ENCODE results near the gene PBX4. TPM values are rescaled to one million over a fixed set of nuclear protein-coding genes. Genes with fewer than 3 reads are reported as not detected.

PBX4 gene
- total and polyA plus RNA-seq, 7 donors = 0.49 to 6.1 (median 1.9) TPM; not detected in 3

DNA sequence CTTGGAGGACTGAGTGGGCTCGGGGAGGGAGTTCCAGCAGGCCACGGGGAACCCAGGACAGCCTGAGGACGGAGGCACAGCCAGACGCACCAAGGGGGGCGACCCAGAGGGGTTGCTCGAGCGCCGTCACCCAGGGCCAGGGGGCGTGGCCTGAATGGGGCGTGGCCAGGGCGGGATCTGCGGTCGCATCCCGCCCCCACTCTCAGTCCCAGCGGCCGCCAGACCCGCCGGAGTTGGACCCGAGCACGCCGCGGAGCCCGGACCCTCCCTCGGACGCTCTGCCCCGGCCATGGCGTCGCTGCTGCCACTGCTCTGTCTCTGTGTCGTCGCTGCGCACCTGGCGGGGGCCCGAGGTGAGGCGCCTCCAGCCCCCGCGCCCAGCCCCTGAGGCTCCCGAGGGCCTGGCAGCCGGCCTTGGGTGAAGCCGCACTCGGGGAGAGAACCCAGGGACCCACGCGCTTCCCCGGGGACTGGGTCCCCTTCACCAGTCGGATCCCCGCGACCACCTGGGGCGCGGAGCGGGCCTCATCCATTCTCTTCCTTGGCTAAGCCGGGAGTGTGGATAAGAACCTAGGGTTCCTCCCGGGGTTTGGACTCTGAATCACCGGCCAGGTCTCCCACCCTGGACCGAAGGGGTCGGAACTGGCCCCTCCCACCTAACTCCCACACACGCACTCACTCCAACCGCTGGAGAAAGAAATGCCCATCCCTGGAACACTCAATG, 80.3 kb downstream of the PBX4 start, which contains the start of gene CILP2:
Gene CILP2 (plus strand): TSS at position 205 of the 724 bp plus-strand sequence. CDS start 85 bp downstream, at position 290.
- Histone ChIP-seq H3K27ac (no peak within 1 kb of the TSS), H3K4me3 (peak within 1 kb of the TSS in 3 of 4 donors; percentile 1 to 37 (median 32)), H3K36me3 (no peaks in the 10 kb centered on the region), H3K4me1 (peaks cover 0 to 40% (median 36%) of the 10 kb centered on the region in 4 donors), H3K9me3 (no peaks in the 10 kb centered on the region), H3K27me3 (peaks cover 42 to 61% (median 60%) of the 10 kb centered on the region in 3 donors)
- WGBS, 2 donors = 3 to 5% methylated on average over 56 of the region's 56 CpGs
- TF ChIP-seq CTCF (IDR thresholded peaks at IDR 0.05) (no peak), POLR2AphosphoS5 (IDR thresholded peaks at IDR 0.05) (no peak)
- DNase-seq = peak; percentile 68
- intact Hi-C loops (cut with DNase I) = no loop called here

DNA sequence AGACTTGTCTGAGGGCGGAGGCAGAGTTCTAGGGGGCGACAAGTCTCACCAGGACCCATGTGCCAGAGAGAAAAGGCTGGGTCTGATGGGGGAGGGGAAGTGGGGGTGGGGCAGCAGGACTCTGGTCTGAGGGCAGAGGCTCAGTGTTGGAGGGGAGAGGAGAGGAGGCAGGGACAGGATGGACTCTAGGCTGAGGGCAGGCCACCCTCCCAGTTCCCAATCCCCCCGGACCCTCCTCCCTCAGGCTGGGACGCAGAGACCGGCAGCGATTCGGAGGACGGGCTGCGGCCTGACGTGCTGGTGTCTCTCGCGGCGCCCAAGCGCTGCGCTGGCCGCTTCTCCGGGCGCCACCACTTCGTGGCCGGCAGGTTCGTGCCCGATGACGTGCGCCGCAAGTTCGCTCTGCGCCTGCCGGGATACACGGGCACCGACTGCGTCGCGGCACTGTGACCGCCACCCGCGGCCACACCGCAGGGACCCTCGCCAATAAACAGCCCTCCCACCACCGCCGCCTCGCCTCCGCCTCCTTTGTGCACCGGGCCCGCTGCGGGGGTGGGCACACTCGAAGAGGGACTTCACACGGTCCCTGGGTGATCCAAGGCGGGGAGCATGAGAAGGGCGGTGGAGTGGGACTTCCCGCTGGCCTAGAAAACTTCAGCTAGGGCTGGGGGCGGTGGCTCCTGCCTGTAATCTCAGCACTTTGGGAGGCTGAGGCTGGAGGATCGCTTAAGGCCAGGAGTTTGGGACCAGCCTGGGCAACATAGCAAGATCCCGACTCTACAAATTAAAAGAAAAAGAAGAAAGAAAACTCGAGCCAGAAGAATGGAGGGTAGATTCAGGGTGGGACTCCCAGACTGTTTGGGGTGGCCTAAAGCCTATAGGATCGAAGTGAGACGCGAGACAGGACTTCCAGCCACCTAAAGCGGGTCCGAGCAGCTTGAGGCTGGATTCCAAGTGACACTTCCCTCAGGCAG, 81.1 kb downstream of the PBX4 start:
- Histone ChIP-seq H3K9me3 (no peaks in the 10 kb centered on the region), H3K36me3 (no peaks in the 10 kb centered on the region), H3K27ac (no peak overlapping the region), H3K4me1 (peaks cover 0 to 43% (median 39%) of the 10 kb centered on the region in 4 donors), H3K27me3 (peaks cover 36 to 53% (median 52%) of the 10 kb centered on the region in 3 donors), H3K4me3 (peak overlapping the region in 2 of 4 donors; percentile 3 to 19)
- DNase-seq = no peak
- TF ChIP-seq EP300 (IDR thresholded peaks at IDR 0.05) (no peak), CTCF (IDR thresholded peaks at IDR 0.05) (no peak), POLR2A (IDR thresholded peaks at IDR 0.05) (no peak), POLR2AphosphoS5 (IDR thresholded peaks at IDR 0.05) (no peak)
- WGBS, 2 donors = 31 to 45% methylated on average over 59 of the region's 59 CpGs
- intact Hi-C loops (cut with DNase I) = no loop called here

GRCh38 chr19:19535311-19536191, 82.9 kb downstream of the PBX4 start:
- peaks cover 0 to 36% (median 34%) of the 10 kb centered on the region in 4 donors for H3K4me1 ChIP-seq
- 76 to 92% methylated on average over 34 of the region's 34 CpGs for WGBS, 2 donors
- no peaks in the 10 kb centered on the region for H3K9me3 ChIP-seq
- peaks cover 18 to 35% (median 34%) of the 10 kb centered on the region in 3 donors for H3K27me3 ChIP-seq
- no peaks in the 10 kb centered on the region for H3K36me3 ChIP-seq
- DNase-seq = no peak
- H3K27ac ChIP-seq = no peak overlapping the region
- TF ChIP-seq EP300 (IDR thresholded peaks at IDR 0.05) = no peak
- TF ChIP-seq POLR2AphosphoS5 (IDR thresholded peaks at IDR 0.05) = no peak
- no peak for TF ChIP-seq POLR2A (IDR thresholded peaks at IDR 0.05)
- TF ChIP-seq CTCF (IDR thresholded peaks at IDR 0.05) = no peak
- intact Hi-C loops (cut with DNase I) = no loop called here
- no peak overlapping the region for H3K4me3 ChIP-seq

DNA sequence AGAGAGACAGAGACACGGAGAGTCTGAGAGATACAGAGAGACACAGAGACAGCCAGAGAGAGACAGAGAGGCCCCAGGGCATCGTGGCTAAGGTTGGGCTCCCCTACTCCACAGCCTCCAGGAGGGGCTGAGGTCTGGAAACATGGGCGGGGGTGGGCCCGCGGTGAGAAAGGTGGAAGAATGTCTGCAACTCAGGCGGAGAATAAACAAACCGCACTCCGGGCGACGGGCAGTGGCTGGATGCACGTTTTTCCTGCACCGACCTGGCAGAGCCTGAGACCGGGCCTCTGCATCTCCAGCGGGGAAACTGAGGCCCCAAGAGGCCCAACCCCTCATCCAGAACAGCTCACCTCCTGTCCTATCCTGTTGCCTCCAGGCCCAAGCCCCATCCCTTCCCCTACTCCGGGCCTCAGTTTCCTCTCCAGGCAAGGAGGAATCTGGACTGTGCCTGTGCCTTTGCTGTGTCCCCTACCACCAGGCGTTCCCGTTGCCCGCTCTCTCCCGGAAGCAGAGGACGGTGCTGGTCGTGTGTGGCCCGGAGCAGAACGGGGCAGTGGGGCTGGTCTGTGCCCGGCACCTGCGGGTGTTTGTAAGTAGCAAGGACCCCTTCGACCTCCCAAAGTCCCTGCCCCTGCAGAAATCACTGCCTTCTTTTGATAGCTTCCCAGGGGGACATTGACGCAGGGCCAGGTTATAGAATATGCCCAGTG, 83.8 kb downstream of the PBX4 start:
- H3K4me3 ChIP-seq = no peak overlapping the region
- peaks cover 10 to 26% (median 25%) of the 10 kb centered on the region in 3 donors for H3K27me3 ChIP-seq
- H3K36me3 ChIP-seq = no peaks in the 10 kb centered on the region
- TF ChIP-seq EP300 (IDR thresholded peaks at IDR 0.05) (no peak), POLR2AphosphoS5 (IDR thresholded peaks at IDR 0.05) (no peak), CTCF (IDR thresholded peaks at IDR 0.05) (no peak), POLR2A (IDR thresholded peaks at IDR 0.05) (no peak)
- H3K4me1 ChIP-seq = peaks cover 0 to 28% (median 27%) of the 10 kb centered on the region in 4 donors
- H3K9me3 ChIP-seq = no peaks in the 10 kb centered on the region
- no peak overlapping the region for H3K27ac ChIP-seq
- WGBS, 2 donors = 83 to 84% methylated on average over 27 of the region's 27 CpGs
- intact Hi-C loops (cut with DNase I) = loop anchor here (5.0 kb wide), 1 partner anchor 128 kb away; the partner anchor contains the start of gene ATP13A1
- no peak for DNase-seq
